ENCODE data around the gene DPP9.

GRCh38 chr19:4760285-4760650 is 36.6 kb upstream of the DPP9 start:
- TF ChIP-seq, protein P1, sequence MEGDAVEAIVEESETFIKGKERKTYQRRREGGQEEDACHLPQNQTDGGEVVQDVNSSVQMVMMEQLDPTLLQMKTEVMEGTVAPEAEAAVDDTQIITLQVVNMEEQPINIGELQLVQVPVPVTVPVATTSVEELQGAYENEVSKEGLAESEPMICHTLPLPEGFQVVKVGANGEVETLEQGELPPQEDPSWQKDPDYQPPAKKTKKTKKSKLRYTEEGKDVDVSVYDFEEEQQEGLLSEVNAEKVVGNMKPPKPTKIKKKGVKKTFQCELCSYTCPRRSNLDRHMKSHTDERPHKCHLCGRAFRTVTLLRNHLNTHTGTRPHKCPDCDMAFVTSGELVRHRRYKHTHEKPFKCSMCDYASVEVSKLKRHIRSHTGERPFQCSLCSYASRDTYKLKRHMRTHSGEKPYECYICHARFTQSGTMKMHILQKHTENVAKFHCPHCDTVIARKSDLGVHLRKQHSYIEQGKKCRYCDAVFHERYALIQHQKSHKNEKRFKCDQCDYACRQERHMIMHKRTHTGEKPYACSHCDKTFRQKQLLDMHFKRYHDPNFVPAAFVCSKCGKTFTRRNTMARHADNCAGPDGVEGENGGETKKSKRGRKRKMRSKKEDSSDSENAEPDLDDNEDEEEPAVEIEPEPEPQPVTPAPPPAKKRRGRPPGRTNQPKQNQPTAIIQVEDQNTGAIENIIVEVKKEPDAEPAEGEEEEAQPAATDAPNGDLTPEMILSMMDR (IDR thresholded peaks at IDR 0.05), result no peak
- TF ChIP-seq POLR2A (IDR thresholded peaks at IDR 0.05), result no peak

All from thyroid gland (tissue), 4 donors.